ENCODE measurements around the gene CCDC85C. TPM values are rescaled to one million over a fixed set of nuclear protein-coding genes. Genes with fewer than 3 reads are reported as not detected.

The CCDC85C gene
- total RNA-seq, 1 donor, result 11.2 TPM

DNA sequence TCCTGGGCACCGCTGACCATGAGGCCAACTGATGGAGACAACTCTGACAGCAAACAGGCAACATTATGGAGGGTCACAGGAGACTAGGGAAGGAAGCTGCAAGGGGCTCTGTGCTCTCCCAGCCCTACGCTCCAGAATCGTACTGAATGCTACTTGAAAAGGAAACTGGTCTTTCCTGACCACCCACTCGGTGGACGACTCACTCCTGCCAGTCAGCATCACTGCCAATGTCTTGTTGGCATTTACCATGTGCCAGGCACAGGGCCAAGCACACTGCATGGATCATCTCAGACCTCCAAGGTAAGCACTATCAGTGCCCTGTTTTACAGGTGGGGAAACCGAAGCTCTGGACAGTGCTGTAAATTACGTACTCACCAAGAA, 38.0 kb downstream of the CCDC85C start:
- DNase-seq (ENCODE audit: low read depth), result no peak
- TF ChIP-seq, protein P1, sequence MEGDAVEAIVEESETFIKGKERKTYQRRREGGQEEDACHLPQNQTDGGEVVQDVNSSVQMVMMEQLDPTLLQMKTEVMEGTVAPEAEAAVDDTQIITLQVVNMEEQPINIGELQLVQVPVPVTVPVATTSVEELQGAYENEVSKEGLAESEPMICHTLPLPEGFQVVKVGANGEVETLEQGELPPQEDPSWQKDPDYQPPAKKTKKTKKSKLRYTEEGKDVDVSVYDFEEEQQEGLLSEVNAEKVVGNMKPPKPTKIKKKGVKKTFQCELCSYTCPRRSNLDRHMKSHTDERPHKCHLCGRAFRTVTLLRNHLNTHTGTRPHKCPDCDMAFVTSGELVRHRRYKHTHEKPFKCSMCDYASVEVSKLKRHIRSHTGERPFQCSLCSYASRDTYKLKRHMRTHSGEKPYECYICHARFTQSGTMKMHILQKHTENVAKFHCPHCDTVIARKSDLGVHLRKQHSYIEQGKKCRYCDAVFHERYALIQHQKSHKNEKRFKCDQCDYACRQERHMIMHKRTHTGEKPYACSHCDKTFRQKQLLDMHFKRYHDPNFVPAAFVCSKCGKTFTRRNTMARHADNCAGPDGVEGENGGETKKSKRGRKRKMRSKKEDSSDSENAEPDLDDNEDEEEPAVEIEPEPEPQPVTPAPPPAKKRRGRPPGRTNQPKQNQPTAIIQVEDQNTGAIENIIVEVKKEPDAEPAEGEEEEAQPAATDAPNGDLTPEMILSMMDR (IDR thresholded peaks at IDR 0.05; ENCODE audit: insufficient read depth, low read depth, low read length), result no peak
- no peak overlapping the region for H3K4me3 ChIP-seq (ENCODE audit: low read depth, low read length)

DNA sequence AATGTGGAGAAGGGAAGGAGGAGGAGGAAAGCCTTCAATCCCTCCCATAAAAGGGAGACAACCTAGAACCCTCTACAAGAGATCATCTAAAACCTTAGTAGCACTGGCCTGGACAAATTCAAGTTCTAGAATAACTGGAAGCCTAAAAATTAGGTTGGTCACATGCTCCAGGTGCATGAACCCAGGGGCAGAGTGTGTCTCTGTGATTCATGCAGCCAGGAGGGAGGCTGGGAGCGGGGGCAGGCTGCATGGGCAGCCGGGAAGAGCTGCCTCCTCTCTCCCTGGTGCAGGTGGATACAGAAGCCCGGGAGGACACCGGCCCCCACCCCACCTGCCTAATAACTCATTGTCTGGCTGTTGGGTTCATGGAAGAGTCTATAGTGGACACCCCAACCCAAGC, 38.6 kb downstream of the CCDC85C start:
- TF ChIP-seq, protein P1 (IDR thresholded peaks at IDR 0.05; ENCODE audit: insufficient read depth, low read depth, low read length), result no peak
- no peak for DNase-seq (ENCODE audit: low read depth)
- H3K4me3 ChIP-seq (ENCODE audit: low read depth, low read length), result no peak overlapping the region

DNA sequence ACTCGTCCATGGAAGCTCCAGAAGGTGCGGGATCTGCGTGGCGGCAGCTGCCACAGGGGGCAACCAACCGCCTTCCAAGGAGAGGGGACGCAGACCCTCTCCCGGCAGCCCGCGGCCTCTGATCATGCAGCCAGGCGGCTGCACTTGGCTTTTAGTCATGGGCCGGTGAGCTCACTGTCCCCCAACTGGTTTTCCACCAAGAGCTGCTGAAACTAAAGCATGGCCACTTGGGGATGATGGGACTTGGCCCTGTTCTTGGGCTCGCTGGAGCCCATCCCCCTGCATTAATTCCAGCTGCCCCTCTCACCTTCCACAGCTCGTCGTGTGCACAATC, 39.1 kb downstream of the CCDC85C start:
- DNase-seq (ENCODE audit: low read depth), result no peak
- H3K4me3 ChIP-seq (ENCODE audit: low read depth, low read length), result no peak overlapping the region
- TF ChIP-seq, protein P1 (IDR thresholded peaks at IDR 0.05; ENCODE audit: insufficient read depth, low read depth, low read length), result no peak

DNA sequence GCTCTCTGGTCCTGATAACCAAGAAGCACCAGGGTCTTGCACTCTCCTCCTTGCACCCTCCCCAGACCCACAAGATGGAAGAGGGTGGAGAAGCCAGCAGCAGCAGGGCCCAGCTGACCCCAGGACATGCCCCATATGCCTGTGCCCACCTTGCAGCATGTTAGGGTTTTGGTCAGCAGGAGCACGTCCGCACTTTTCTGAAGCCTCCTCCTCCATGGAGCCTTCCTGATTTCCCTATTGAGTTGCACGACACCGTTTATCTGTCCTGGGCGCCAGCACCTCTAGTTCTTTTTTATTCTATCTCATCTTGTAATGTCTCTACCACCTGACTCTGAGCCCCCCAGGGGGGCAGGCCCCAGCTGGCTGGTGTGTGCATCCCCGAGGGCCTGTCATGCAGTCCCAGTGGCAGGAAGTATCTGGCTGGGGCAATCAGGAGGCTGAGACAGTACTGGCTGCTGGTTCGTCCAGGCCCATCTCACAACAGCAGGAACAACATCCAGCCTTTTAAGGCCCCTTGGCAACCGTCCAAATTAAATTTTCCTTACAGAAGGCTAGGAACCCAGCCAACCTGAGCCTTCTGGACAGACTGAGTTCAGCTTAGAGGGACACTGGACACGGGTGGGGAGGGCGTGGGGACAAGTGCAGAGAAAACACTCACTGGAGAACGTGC, 39.6 kb downstream of the CCDC85C start:
- H3K4me3 ChIP-seq (ENCODE audit: low read depth, low read length), result no peak overlapping the region
- peak; percentile 76 for DNase-seq (ENCODE audit: low read depth)
- TF ChIP-seq, protein P1 (IDR thresholded peaks at IDR 0.05; ENCODE audit: insufficient read depth, low read depth, low read length), result no peak

DNA sequence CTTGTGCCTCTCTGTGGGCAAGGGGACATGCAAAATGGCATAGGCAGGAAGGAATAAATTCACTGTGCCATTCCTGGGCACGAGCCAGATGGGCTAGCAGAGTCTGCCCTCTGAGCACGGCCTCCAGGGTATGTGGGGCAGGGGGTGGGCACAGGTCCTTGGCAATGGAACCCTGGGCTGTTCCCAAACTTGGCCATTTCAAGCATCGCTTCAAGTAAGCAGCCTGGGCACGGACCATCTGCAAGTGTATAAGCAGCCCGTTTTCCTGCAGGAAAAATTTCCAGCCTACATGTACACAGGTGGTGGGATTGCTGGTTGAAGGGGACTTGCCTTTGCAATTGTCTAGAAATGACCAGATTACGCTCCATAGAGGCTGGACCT, 40.3 kb downstream of the CCDC85C start:
- H3K4me3 ChIP-seq (ENCODE audit: low read depth, low read length), result no peak overlapping the region
- TF ChIP-seq, protein P1 (IDR thresholded peaks at IDR 0.05; ENCODE audit: insufficient read depth, low read depth, low read length), result no peak
- DNase-seq (ENCODE audit: low read depth), result no peak

DNA sequence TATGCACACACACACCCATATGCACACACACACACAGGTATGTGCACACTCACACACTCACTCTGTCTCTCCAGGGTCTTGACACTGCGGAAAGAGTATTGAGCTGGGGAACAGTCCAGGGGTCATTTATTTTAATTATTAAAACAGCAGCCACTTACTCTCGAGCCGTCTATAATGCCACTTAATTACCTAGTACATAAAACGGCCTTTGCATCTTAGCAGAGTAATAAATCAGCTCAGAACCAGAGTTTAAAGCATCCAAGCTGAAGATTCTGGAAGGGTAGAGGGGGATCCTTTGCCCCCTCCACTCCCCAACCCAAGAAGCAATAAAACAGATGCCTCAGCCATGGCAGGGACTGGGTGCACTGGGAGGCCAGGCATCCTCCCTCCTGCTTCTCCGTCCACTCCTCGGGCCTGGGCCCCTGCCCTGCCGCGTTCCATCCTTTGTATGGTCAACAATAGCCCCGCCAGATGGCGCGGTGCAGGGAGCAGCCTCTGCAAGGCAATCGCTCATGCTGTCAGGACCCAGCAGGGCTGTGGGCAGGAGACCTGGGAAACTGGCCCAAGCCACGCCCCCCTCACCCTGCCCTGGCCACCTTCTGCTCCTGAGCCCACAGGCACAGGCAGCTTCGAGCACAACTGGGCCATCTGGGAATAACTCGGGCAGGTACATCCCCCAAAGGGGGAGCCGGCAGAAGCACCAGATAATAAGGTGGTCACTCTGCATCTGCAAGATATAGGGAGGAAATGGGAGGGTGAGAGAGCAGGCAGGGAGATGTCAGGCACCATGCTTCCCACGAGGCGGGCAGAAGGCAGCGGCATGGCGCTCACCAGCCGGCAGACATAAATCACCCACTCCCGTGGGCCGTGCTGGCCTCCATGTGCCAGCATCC, 40.9 kb downstream of the CCDC85C start:
- no peak overlapping the region for H3K4me3 ChIP-seq (ENCODE audit: low read depth, low read length)
- DNase-seq (ENCODE audit: low read depth), result peak; percentile 61
- TF ChIP-seq, protein P1 (IDR thresholded peaks at IDR 0.05; ENCODE audit: insufficient read depth, low read depth, low read length), result peak; percentile 48
